ENCODE data around the gene TTC34.
"Not testable (repeated sequence)": the region's sequence is repeated elsewhere in the genome, so short reads cannot be mapped to it uniquely, and the experiment has no call there.

The TTC34 gene

GRCh38 chr1:2632051-2632430 lies 169.5 kb downstream of the TTC34 start:
- no peaks in the 10 kb centered on the region for H3K36me3 ChIP-seq (ENCODE audit: control insufficient read depth, insufficient read depth, low read length)
- H3K27me3 ChIP-seq (ENCODE audit: control insufficient read depth, insufficient read depth, low read length), result no peaks in the 10 kb centered on the region
- H3K9me3 ChIP-seq (ENCODE audit: control insufficient read depth, insufficient read depth, low read length), result peaks cover 51% of the 10 kb centered on the region
- H3K27ac ChIP-seq (ENCODE audit: low read length), result no peak overlapping the region
- no peaks in the 10 kb centered on the region for H3K4me1 ChIP-seq (ENCODE audit: control insufficient read depth, insufficient read depth, low read length)
- H3K4me3 ChIP-seq (ENCODE audit: low read length), result no peak overlapping the region
- no peak for DNase-seq (ENCODE audit: low read depth, low spot score)
- no CpG with 5 or more reads among the region's 8 CpGs for WGBS (ENCODE audit: insufficient coverage, insufficient read length)

GRCh38 chr1:2631136-2632050 lies 170.1 kb downstream of the TTC34 start:
- no peak overlapping the region for H3K27ac ChIP-seq (ENCODE audit: low read length)
- WGBS (ENCODE audit: insufficient coverage, insufficient read length), result no CpG with 5 or more reads among the region's 24 CpGs
- H3K36me3 ChIP-seq (ENCODE audit: control insufficient read depth, insufficient read depth, low read length), result no peaks in the 10 kb centered on the region
- DNase-seq (ENCODE audit: low read depth, low spot score), result no peak
- no peaks in the 10 kb centered on the region for H3K4me1 ChIP-seq (ENCODE audit: control insufficient read depth, insufficient read depth, low read length)
- no peaks in the 10 kb centered on the region for H3K27me3 ChIP-seq (ENCODE audit: control insufficient read depth, insufficient read depth, low read length)
- H3K9me3 ChIP-seq (ENCODE audit: control insufficient read depth, insufficient read depth, low read length), result peaks cover 48% of the 10 kb centered on the region
- no peak overlapping the region for H3K4me3 ChIP-seq (ENCODE audit: low read length)

- Histone ChIP-seq H3K9me3 (ENCODE audit: control insufficient read depth, insufficient read depth, low read length) (peaks cover 45% of the 10 kb centered on the region), H3K4me1 (ENCODE audit: control insufficient read depth, insufficient read depth, low read length) (no peaks in the 10 kb centered on the region), H3K27me3 (ENCODE audit: control insufficient read depth, insufficient read depth, low read length) (no peaks in the 10 kb centered on the region), H3K4me3 (ENCODE audit: low read length) (no peak overlapping the region), H3K36me3 (ENCODE audit: control insufficient read depth, insufficient read depth, low read length) (no peaks in the 10 kb centered on the region), H3K27ac (ENCODE audit: low read length) (no peak overlapping the region)
- no CpG with 5 or more reads among the region's 35 CpGs for WGBS (ENCODE audit: insufficient coverage, insufficient read length)
- DNase-seq (ENCODE audit: low read depth, low spot score), result no peak
These were observed 170.9 kb downstream of the TTC34 start for GRCh38 chr1:2630498-2631135.

GRCh38 chr1:2629627-2630497 lies 171.6 kb downstream of the TTC34 start:
- Histone ChIP-seq H3K4me3 (ENCODE audit: low read length) (no peak overlapping the region), H3K27me3 (ENCODE audit: control insufficient read depth, insufficient read depth, low read length) (no peaks in the 10 kb centered on the region)

GRCh38 chr1:2628933-2629626 lies 172.4 kb downstream of the TTC34 start:
- Histone ChIP-seq H3K36me3 (ENCODE audit: control insufficient read depth, insufficient read depth, low read length) (no peaks in the 10 kb centered on the region), H3K4me3 (ENCODE audit: low read length) (no peak overlapping the region), H3K9me3 (ENCODE audit: control insufficient read depth, insufficient read depth, low read length) (peaks cover 41% of the 10 kb centered on the region), H3K27ac (ENCODE audit: low read length) (no peak overlapping the region), H3K4me1 (ENCODE audit: control insufficient read depth, insufficient read depth, low read length) (no peaks in the 10 kb centered on the region), H3K27me3 (ENCODE audit: control insufficient read depth, insufficient read depth, low read length) (no peaks in the 10 kb centered on the region)
- no CpG with 5 or more reads among the region's 64 CpGs for WGBS (ENCODE audit: insufficient coverage, insufficient read length)
- DNase-seq (ENCODE audit: low read depth, low spot score), result no peak

More at GRCh38 chr1:2629627-2630497, 171.6 kb downstream of the TTC34 start:
- WGBS (ENCODE audit: insufficient coverage, insufficient read length), result no CpG with 5 or more reads among the region's 23 CpGs
- Histone ChIP-seq H3K36me3 (ENCODE audit: control insufficient read depth, insufficient read depth, low read length) (no peaks in the 10 kb centered on the region), H3K27ac (ENCODE audit: low read length) (no peak overlapping the region), H3K9me3 (ENCODE audit: control insufficient read depth, insufficient read depth, low read length) (peaks cover 42% of the 10 kb centered on the region), H3K4me1 (ENCODE audit: control insufficient read depth, insufficient read depth, low read length) (no peaks in the 10 kb centered on the region)
- no peak for DNase-seq (ENCODE audit: low read depth, low spot score)

- Histone ChIP-seq H3K4me3 (ENCODE audit: low read length) (no peak overlapping the region), H3K27me3 (ENCODE audit: control insufficient read depth, insufficient read depth, low read length) (no peaks in the 10 kb centered on the region), H3K9me3 (ENCODE audit: control insufficient read depth, insufficient read depth, low read length) (peaks cover 39% of the 10 kb centered on the region), H3K27ac (ENCODE audit: low read length) (no peak overlapping the region), H3K36me3 (ENCODE audit: control insufficient read depth, insufficient read depth, low read length) (no peaks in the 10 kb centered on the region), H3K4me1 (ENCODE audit: control insufficient read depth, insufficient read depth, low read length) (no peaks in the 10 kb centered on the region)
- no peak for DNase-seq (ENCODE audit: low read depth, low spot score)
- no CpG with 5 or more reads among the region's 46 CpGs for WGBS (ENCODE audit: insufficient coverage, insufficient read length)
These were observed 173.1 kb downstream of the TTC34 start for GRCh38 chr1:2628191-2628932.

- Histone ChIP-seq H3K4me3 (ENCODE audit: low read length) (no peak overlapping the region), H3K36me3 (ENCODE audit: control insufficient read depth, insufficient read depth, low read length) (no peaks in the 10 kb centered on the region), H3K27ac (ENCODE audit: low read length) (no peak overlapping the region), H3K4me1 (ENCODE audit: control insufficient read depth, insufficient read depth, low read length) (no peaks in the 10 kb centered on the region), H3K9me3 (ENCODE audit: control insufficient read depth, insufficient read depth, low read length) (peaks cover 35% of the 10 kb centered on the region), H3K27me3 (ENCODE audit: control insufficient read depth, insufficient read depth, low read length) (no peaks in the 10 kb centered on the region)
- no CpG with 5 or more reads among the region's 6 CpGs for WGBS (ENCODE audit: insufficient coverage, insufficient read length)
- DNase-seq (ENCODE audit: low read depth, low spot score), result no peak
These were observed 173.7 kb downstream of the TTC34 start for GRCh38 chr1:2627746-2628145.

GRCh38 chr1:2625748-2626147 lies 175.7 kb downstream of the TTC34 start:
- not testable (repeated sequence) for DNase-seq (ENCODE audit: low read depth, low spot score); H3K4me3 ChIP-seq (ENCODE audit: low read length); H3K36me3 ChIP-seq (ENCODE audit: control insufficient read depth, insufficient read depth, low read length); H3K4me1 ChIP-seq (ENCODE audit: control insufficient read depth, insufficient read depth, low read length); H3K27ac ChIP-seq (ENCODE audit: low read length); H3K27me3 ChIP-seq (ENCODE audit: control insufficient read depth, insufficient read depth, low read length)
- H3K9me3 ChIP-seq (ENCODE audit: control insufficient read depth, insufficient read depth, low read length), result peaks cover 25% of the 10 kb centered on the region
- WGBS (ENCODE audit: insufficient coverage, insufficient read length), result no CpG with 5 or more reads among the region's 7 CpGs

GRCh38 chr1:2625311-2625710 lies 176.2 kb downstream of the TTC34 start:
- H3K27me3 ChIP-seq (ENCODE audit: control insufficient read depth, insufficient read depth, low read length), result no peaks in the 10 kb centered on the region
- H3K4me1 ChIP-seq (ENCODE audit: control insufficient read depth, insufficient read depth, low read length), result no peaks in the 10 kb centered on the region
- peaks cover 23% of the 10 kb centered on the region for H3K9me3 ChIP-seq (ENCODE audit: control insufficient read depth, insufficient read depth, low read length)
- DNase-seq (ENCODE audit: low read depth, low spot score), result no peak
- H3K27ac ChIP-seq (ENCODE audit: low read length), result no peak overlapping the region
- WGBS (ENCODE audit: insufficient coverage, insufficient read length), result no CpG with 5 or more reads among the region's 10 CpGs
- no peak overlapping the region for H3K4me3 ChIP-seq (ENCODE audit: low read length)
- no peaks in the 10 kb centered on the region for H3K36me3 ChIP-seq (ENCODE audit: control insufficient read depth, insufficient read depth, low read length)
